CD4-positive, alpha-beta memory T cell (primary cell): ENCODE results near the gene C15orf39. TPM values are rescaled to one million over a fixed set of nuclear protein-coding genes. Genes with fewer than 3 reads are reported as not detected.

ENCODE experiments used
- CTCF ChIA-PET: fragments of 350-600 bp; sonication (Branson Sonifier 250); formaldehyde crosslinking; loops from one replicate; lab custom pipeline; 2021; ENCODE audit warnings: inconsistent platforms; ENCODE audit not compliant: partially characterized antibody; lab: Charles Lee
- POLR2A ChIA-PET: fragments of 350-600 bp; sonication (Branson Sonifier 250); formaldehyde crosslinking; loops from one replicate; lab custom pipeline; 2021; ENCODE audit not compliant: partially characterized antibody; lab: Charles Lee
- DNase-seq, 5 donors: peaks; one replicate each; pipeline versions ENCODE4 v3.0.0 to v3.0.0-alpha.2; 2020 to 2022; ENCODE audit warnings: mixed read lengths in 1 of 5
- H3K27ac ChIP-seq: one replicate; pipeline ENCODE4 v1.7.0; 2013; ENCODE audit warnings: low read depth, low read length
- H3K27me3 ChIP-seq: 2 replicates; pipeline ENCODE4 v1.7.0; 2013; ENCODE audit warnings: mild to moderate bottlenecking, low read length, moderate library complexity; ENCODE audit not compliant: insufficient read depth
- H3K36me3 ChIP-seq: 2 replicates; pipeline ENCODE4 v1.7.0; 2013; ENCODE audit warnings: mild to moderate bottlenecking, low read length, moderate library complexity; ENCODE audit not compliant: insufficient read depth
- H3K4me1 ChIP-seq: 2 replicates; pipeline ENCODE4 v1.7.0; 2013; ENCODE audit warnings: mild to moderate bottlenecking, low read length, moderate library complexity; ENCODE audit not compliant: insufficient read depth
- H3K4me3 ChIP-seq, 2 donors: one replicate each; pipeline ENCODE4 v1.7.0; 2013; ENCODE audit warnings: low read length in 2 of 2, mild to moderate bottlenecking in 1 of 2
- H3K9me3 ChIP-seq, 2 donors: one replicate each; pipeline ENCODE4 v1.7.0; 2013; ENCODE audit warnings: low read length in 2 of 2, control low read depth in 1 of 2; ENCODE audit not compliant: control insufficient read depth in 1 of 2
- H3K27ac Mint-ChIP-seq, 7 donors: one replicate each; pipeline ENCODE4 v1.8.0; 2020 to 2021; ENCODE audit warnings: mixed read lengths in 7 of 7, mild to moderate bottlenecking in 6 of 7, inconsistent platforms in 3 of 7, moderate library complexity in 3 of 7
- H3K27me3 Mint-ChIP-seq, 2 donors: one replicate each; pipeline ENCODE4 v1.8.0; 2020 to 2021; ENCODE audit warnings: mixed read lengths in 2 of 2
- H3K36me3 Mint-ChIP-seq, 2 donors: one replicate each; pipeline ENCODE4 v1.8.0; 2020 to 2021; ENCODE audit warnings: mixed read lengths in 2 of 2, inconsistent platforms in 1 of 2, mild to moderate bottlenecking in 1 of 2
- H3K4me1 Mint-ChIP-seq, 4 donors: one replicate each; pipeline ENCODE4 v1.8.0; 2020 to 2021; ENCODE audit warnings: mixed read lengths in 4 of 4, mild to moderate bottlenecking in 1 of 4
- H3K4me3 Mint-ChIP-seq, 8 donors: one replicate each; pipeline ENCODE4 v1.8.0; 2020 to 2021; ENCODE audit warnings: mixed read lengths in 8 of 8, mild to moderate bottlenecking in 7 of 8, moderate library complexity in 6 of 8, inconsistent platforms in 3 of 8
- H3K9me3 Mint-ChIP-seq, 8 donors: one replicate each; pipeline ENCODE4 v1.8.0; 2020 to 2021; ENCODE audit warnings: mixed read lengths in 8 of 8, mild to moderate bottlenecking in 5 of 8, inconsistent platforms in 3 of 8, moderate library complexity in 1 of 8
- intact Hi-C: fragments of 100-400 bp; cut with micrococcal nuclease; formaldehyde crosslinking; loops from one replicate; pipeline ENCODE4 v1.15.1; 2023
- polyA plus RNA-seq, 2 donors: library from polyadenylated mRNA; unstranded; fragments of 300-500 nt; fragmentation: Illumina TruSeq; gene quantifications; one replicate each; pipeline ENCODE4 v1.2.3, GENCODE V29; 2021
- total RNA-seq, 2 experiments: library from RNA; stranded (reverse); gene quantifications; one replicate each; pipeline ENCODE4 v1.2.3, GENCODE V29; 2021

The C15orf39 gene
- total and polyA plus RNA-seq, 4 experiments from 2014 or later, result 0.36 to 27.0 (median 15.2) TPM

DNA sequence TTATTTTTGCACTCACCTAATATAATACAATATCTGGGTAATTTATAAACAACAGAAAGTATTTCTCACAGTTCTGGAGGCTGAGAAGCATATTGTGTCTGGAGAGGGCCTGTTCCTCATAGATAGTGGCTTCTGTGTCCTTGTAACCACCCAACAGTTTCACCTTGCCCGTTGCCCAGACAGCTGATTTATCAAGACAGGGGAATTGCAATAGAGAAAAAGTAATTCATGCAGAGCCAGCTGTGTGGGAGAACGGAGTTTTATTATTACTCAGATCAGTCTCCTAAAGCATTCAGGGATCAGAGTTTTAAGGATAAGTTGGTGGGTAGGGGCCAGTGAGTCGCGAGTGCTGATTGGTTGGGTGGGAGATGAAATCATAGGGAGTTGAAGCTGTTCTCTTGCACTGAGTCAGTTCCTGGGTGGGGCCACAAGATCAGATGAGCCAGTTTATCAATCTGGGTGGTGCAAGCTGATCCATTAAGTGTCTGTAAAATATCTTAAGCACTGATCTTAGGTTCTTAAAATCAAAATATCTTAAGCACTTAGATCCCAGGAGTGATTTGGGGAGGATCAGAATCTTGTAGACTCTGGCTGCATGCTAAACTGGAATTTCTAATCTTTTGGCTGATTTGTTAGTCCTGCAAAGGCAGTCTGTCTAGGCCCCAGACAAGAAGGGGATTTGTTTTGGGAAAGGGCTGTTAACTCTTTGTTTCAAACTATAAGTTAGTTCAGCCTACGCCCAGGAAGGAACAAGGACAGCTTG lies 33.9 kb upstream of the C15orf39 start:
- Mint-ChIP-seq H3K9me3 (peaks cover 0 to 3% (median 0%) of the 10 kb centered on the region in 8 donors), H3K27ac (peak overlapping the region in 1 of 7 donors; percentile 9), H3K4me3 (no peak overlapping the region), H3K27me3 (no peaks in the 10 kb centered on the region), H3K4me1 (peaks cover 4 to 13% (median 7%) of the 10 kb centered on the region in 4 donors), H3K36me3 (no peaks in the 10 kb centered on the region)
- no peaks in the 10 kb centered on the region for H3K36me3 ChIP-seq
- H3K4me1 ChIP-seq, result peaks cover 9% of the 10 kb centered on the region
- ChIA-PET POLR2A (no interaction called here), CTCF (interaction anchor here (1.1 kb wide), 1 partner anchor 21 kb away, joined by 3 read pairs; no protein-coding TSS in a partner anchor)
- no peaks in the 10 kb centered on the region for H3K9me3 ChIP-seq
- H3K27ac ChIP-seq, result no peak overlapping the region
- intact Hi-C loops, result no loop called here
- no peak overlapping the region for H3K4me3 ChIP-seq
- no peak for DNase-seq
- H3K27me3 ChIP-seq, result no peaks in the 10 kb centered on the region

DNA sequence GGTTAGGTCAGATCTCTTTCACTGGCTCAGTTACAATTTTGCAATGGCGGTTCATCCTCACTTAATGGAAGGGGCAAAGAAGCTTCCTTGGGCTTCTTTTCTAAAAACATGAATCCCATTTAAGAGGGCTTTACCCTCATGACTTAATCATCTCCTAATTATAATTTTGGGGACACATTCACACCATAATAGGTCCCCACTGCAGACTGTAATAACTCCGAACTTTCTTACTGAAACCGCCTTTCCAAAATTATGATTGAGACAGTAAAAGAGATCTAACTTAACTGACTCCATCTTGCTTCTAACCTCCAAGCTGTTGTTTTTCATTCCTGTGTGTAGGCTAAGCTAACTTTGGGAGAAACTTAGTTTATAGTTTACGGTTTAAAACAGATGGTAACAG lies 33.3 kb upstream of the C15orf39 start:
- H3K27ac ChIP-seq, result no peak overlapping the region
- DNase-seq, result no peak
- peaks cover 9% of the 10 kb centered on the region for H3K4me1 ChIP-seq
- Mint-ChIP-seq H3K36me3 (no peaks in the 10 kb centered on the region), H3K9me3 (peaks cover 0 to 3% (median 0%) of the 10 kb centered on the region in 8 donors), H3K27ac (peak overlapping the region in 1 of 7 donors; percentile 9), H3K4me3 (no peak overlapping the region), H3K4me1 (peaks cover 4 to 13% (median 7%) of the 10 kb centered on the region in 4 donors), H3K27me3 (no peaks in the 10 kb centered on the region)
- ChIA-PET CTCF (interaction anchor here (1.1 kb wide), 1 partner anchor 22 kb away, joined by 3 read pairs; no protein-coding TSS in a partner anchor), POLR2A (no interaction called here)
- no peaks in the 10 kb centered on the region for H3K36me3 ChIP-seq
- H3K9me3 ChIP-seq, result no peaks in the 10 kb centered on the region
- no peaks in the 10 kb centered on the region for H3K27me3 ChIP-seq
- no peak overlapping the region for H3K4me3 ChIP-seq
- intact Hi-C loops, result no loop called here

DNA sequence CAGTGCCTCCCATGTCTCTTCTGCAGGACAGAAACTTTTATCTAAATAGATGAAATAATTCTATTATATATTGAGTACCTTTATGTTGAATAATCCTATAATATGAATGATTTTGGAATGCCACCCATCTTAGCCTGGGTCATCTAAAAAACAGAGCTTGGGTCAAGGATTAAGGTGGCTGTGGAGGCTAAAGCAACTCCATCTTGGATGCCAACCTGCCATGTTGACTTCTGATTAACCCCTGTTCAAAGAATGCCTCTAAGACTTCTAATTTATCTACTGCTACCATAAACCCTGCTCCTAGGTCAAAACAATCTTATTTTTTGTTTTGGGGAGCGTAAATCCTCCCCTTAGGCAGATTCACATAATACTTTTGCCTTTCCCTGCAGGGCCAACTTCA lies 31.5 kb upstream of the C15orf39 start:
- Mint-ChIP-seq H3K27ac (no peak overlapping the region), H3K4me1 (peaks cover 4 to 13% (median 7%) of the 10 kb centered on the region in 4 donors), H3K9me3 (peaks cover 0 to 3% (median 0%) of the 10 kb centered on the region in 8 donors), H3K4me3 (no peak overlapping the region), H3K36me3 (no peaks in the 10 kb centered on the region), H3K27me3 (no peaks in the 10 kb centered on the region)
- no peak overlapping the region for H3K4me3 ChIP-seq
- no peak for DNase-seq
- H3K9me3 ChIP-seq, result no peaks in the 10 kb centered on the region
- peaks cover 9% of the 10 kb centered on the region for H3K4me1 ChIP-seq
- H3K36me3 ChIP-seq, result no peaks in the 10 kb centered on the region
- no peaks in the 10 kb centered on the region for H3K27me3 ChIP-seq
- CTCF ChIA-PET, result no interaction called here
- intact Hi-C loops, result no loop called here
- POLR2A ChIA-PET, result no interaction called here
- H3K27ac ChIP-seq, result no peak overlapping the region

DNA sequence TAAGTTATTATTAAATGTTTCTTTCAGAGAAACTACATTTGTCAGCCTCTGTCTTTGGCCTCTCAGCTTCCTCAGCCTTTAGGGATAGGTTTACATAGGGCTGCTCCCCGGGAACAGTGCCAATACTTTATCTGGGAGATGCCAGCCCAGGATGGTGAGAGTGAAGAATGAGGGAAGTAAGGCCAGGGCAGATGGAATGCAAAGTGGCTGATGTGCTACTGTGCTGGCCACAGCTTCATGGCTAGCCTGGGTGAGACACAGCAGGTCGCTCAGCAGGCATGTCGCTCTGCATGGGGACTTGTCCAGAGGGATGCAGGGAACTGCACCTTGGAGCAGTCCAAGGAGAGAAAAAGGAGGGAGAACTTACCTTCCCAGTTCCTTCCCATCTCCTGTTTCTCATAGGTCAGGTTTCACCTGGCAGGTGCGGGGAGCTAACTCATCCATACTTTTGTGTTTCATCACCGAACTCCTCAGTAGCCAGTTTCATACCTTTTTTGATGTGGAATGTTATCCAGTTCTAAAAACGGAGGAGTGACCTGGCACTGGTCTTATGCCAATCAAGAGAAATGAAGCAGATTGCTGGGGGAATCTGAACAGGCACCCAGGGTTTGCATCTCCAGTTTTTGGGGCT lies 30.9 kb upstream of the C15orf39 start:
- CTCF ChIA-PET, result no interaction called here
- no peaks in the 10 kb centered on the region for H3K27me3 ChIP-seq
- intact Hi-C loops, result no loop called here
- Mint-ChIP-seq H3K27me3 (no peaks in the 10 kb centered on the region), H3K27ac (no peak overlapping the region), H3K4me1 (peaks cover 4 to 13% (median 7%) of the 10 kb centered on the region in 4 donors), H3K4me3 (no peak overlapping the region), H3K36me3 (no peaks in the 10 kb centered on the region), H3K9me3 (peaks cover 0 to 3% (median 0%) of the 10 kb centered on the region in 8 donors)
- no peaks in the 10 kb centered on the region for H3K9me3 ChIP-seq
- no peak overlapping the region for H3K4me3 ChIP-seq
- POLR2A ChIA-PET, result interaction anchor here (0.5 kb wide), 1 partner anchor 9 kb away, joined by 6 read pairs; no protein-coding TSS in a partner anchor
- no peaks in the 10 kb centered on the region for H3K36me3 ChIP-seq
- no peak for DNase-seq
- no peak overlapping the region for H3K27ac ChIP-seq
- peaks cover 9% of the 10 kb centered on the region for H3K4me1 ChIP-seq

DNA sequence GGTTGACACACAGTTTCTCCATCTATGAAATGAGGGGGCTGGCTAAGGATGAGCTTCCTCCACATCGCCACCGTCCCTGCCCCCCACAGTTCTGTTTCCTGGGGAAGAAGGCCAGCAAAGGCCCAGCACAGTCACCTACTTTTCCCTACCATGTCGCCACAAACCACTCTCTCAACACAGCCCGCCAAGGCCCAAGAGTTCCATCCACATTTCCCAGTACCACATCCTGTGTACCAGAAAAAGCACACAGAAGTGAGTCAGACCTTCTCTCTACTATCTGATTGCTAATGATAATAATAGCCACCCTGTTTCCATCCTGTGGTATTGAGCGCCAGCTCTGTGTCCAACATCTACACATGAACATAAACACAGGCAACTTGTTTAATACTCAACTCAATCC lies 30.3 kb upstream of the C15orf39 start:
- POLR2A ChIA-PET, result no interaction called here
- Mint-ChIP-seq H3K36me3 (no peaks in the 10 kb centered on the region), H3K9me3 (peaks cover 0 to 3% (median 0%) of the 10 kb centered on the region in 8 donors), H3K27ac (peak overlapping the region in 2 of 7 donors; percentile 4 to 37), H3K27me3 (no peaks in the 10 kb centered on the region), H3K4me3 (no peak overlapping the region), H3K4me1 (peaks cover 4 to 13% (median 7%) of the 10 kb centered on the region in 4 donors)
- Histone ChIP-seq H3K4me3 (no peak overlapping the region), H3K36me3 (no peaks in the 10 kb centered on the region), H3K9me3 (no peaks in the 10 kb centered on the region), H3K27ac (no peak overlapping the region), H3K27me3 (no peaks in the 10 kb centered on the region), H3K4me1 (peaks cover 9% of the 10 kb centered on the region)
- intact Hi-C loops, result no loop called here
- CTCF ChIA-PET, result no interaction called here
- no peak for DNase-seq

DNA sequence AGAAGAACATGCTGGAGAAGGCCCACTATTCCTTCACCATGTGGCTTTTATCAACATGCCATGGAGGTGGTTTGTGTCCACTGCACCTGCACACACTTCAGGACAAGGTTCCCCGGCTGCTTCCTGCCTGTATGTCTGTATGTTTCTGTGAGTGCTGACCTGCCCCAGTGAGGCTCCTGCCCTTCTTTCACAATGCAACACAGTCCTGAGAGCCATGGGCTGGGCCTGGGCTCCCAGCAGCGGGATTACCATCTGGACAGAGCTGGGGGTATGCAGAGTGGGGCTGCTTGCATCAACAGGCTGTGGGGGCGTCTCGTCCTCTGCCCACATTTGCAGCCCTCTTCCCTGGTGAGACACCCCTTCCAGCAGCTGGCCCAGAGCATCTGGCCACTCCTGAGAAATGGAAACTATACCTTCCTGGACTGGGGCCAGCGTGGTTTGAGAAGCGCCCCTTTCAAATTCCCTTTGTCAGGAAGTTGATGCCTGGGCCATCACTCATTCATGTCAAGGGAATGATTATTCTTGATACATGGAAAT lies 29.3 kb upstream of the C15orf39 start:
- no peaks in the 10 kb centered on the region for H3K36me3 ChIP-seq
- peaks cover 4 to 13% (median 7%) of the 10 kb centered on the region in 4 donors for H3K4me1 Mint-ChIP-seq
- CTCF ChIA-PET, result no interaction called here
- no peak overlapping the region for H3K4me3 Mint-ChIP-seq
- H3K9me3 Mint-ChIP-seq, result peaks cover 0 to 3% (median 0%) of the 10 kb centered on the region in 8 donors
- H3K4me1 ChIP-seq, result peaks cover 9% of the 10 kb centered on the region
- H3K9me3 ChIP-seq, result no peaks in the 10 kb centered on the region
- no peak overlapping the region for H3K27ac Mint-ChIP-seq
- H3K27me3 ChIP-seq, result no peaks in the 10 kb centered on the region
- no peak for DNase-seq
- H3K36me3 Mint-ChIP-seq, result no peaks in the 10 kb centered on the region
- H3K27me3 Mint-ChIP-seq, result peaks cover 0 to 1% of the 10 kb centered on the region in 2 donors
- intact Hi-C loops, result no loop called here
- POLR2A ChIA-PET, result no interaction called here
- no peak overlapping the region for H3K4me3 ChIP-seq
- H3K27ac ChIP-seq, result no peak overlapping the region

DNA sequence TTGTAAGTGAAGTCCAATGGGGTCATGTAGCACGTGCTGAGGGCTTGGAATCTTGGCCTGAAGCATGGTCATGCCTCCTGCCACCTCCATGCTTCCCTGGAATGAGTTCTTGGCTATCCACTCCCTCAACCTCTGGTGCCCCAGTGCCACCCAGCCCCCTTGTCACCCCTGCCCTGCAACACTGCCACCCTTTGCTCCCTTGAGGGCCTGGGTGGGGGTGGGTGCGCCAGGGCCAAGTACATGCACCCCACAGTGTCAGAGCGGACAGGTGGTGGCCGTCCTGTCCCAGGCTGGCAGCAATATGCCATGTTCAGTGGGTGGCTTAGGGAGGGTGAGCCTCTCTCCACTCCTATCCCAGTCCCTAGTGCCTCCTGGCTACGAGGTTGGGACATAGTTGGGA lies 27.6 kb upstream of the C15orf39 start:
- peaks cover 4 to 13% (median 8%) of the 10 kb centered on the region in 4 donors for H3K4me1 Mint-ChIP-seq
- CTCF ChIA-PET, result no interaction called here
- POLR2A ChIA-PET, result no interaction called here
- Histone ChIP-seq H3K9me3 (no peaks in the 10 kb centered on the region), H3K4me1 (peaks cover 15% of the 10 kb centered on the region), H3K27ac (no peak overlapping the region), H3K27me3 (no peaks in the 10 kb centered on the region), H3K36me3 (no peaks in the 10 kb centered on the region), H3K4me3 (no peak overlapping the region)
- no peak overlapping the region for H3K27ac Mint-ChIP-seq
- no peaks in the 10 kb centered on the region for H3K36me3 Mint-ChIP-seq
- no peak for DNase-seq
- peaks cover 0 to 3% (median 0%) of the 10 kb centered on the region in 8 donors for H3K9me3 Mint-ChIP-seq
- peaks cover 3 to 8% of the 10 kb centered on the region in 2 donors for H3K27me3 Mint-ChIP-seq
- intact Hi-C loops, result no loop called here
- no peak overlapping the region for H3K4me3 Mint-ChIP-seq
